HG03103 (cell line): ENCODE measurements around the gene ALDH3A2.

Source experiments
- ATAC-seq: cut with Tn5 transposase; IDR thresholded peaks from one replicate; pipeline ENCODE4 v1.9.1; 2021; ENCODE audit warnings: low read depth; ENCODE audit not compliant: unreplicated experiment

Gene ALDH3A2

DNA sequence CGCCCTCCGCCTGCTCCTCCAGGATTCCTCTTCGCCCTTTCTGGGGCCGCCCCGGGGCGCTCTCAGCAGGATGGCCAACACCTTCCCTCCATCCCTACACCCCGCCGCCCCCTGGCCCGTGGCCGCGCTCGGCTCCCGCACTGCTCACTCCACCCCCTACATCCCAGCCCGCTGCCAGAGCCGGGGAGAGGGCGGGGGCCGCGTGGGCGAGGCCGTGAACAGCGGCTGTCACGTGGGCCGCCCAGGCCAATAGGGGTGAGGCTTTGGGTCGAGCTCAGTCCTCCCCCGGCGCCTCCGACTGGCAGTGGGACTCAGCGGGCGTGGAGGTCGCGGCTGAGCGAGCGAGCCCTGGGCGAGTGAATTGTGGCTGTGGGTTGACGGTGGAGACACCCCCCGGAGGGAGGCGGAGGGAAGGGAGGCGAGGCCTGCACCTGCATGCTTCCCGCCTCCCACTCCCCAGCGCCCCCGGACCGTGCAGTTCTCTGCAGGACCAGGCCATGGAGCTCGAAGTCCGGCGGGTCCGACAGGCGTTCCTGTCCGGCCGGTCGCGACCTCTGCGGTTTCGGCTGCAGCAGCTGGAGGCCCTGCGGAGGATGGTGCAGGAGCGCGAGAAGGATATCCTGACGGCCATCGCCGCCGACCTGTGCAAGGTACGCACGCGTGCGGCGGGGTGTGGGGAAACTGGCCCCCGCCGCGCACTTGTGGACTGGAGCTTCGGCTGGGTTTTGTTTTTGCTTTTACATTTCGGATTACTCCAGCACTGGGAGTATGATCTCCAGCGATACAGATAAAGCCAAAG lies at the start of gene ALDH3A2:
TSS of gene ALDH3A2 (plus strand) at position 277 of the 799 bp plus-strand sequence. CDS start at position 498, 221 bp downstream.
- ATAC-seq: peak; percentile 87

DNA sequence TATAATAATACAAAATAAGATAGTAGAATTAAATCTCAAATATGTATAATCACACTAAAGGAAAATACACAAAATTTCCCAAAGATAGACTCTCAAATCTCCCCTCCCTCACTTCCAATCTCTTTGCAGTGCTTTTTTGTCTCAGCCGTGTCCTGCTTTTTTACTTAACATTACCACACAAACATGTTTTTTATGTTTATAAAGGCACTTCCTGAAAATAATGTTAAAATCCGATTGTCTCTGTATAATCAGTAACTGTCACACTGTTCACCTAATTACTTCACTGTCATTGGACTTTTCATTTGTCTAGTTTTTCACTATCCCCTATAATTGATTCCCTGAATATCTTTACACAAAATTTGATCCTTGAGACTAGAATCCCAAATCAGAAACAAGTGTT lies 38.2 kb upstream of the ALDH3A2 start:
- ATAC-seq: no peak

DNA sequence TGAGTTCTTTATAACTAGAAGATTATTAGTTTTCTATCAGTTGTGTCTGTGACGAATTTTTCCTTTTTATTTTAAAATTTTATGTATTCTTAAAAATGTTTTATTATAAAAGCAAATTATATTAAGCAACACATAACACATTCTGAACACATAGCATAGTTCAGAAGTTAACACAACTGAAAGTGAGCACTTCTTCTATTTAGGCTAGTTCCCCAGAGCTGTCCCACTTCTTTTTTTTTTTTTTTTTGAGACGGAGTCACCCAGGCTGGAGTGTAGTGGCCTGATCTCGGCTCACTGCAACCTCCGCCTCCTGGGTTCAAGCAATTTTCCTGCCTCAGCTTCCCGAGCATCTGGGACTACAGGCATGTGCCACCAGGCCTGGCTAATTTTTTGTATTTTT lies 37.7 kb upstream of the ALDH3A2 start:
- ATAC-seq: no peak

DNA sequence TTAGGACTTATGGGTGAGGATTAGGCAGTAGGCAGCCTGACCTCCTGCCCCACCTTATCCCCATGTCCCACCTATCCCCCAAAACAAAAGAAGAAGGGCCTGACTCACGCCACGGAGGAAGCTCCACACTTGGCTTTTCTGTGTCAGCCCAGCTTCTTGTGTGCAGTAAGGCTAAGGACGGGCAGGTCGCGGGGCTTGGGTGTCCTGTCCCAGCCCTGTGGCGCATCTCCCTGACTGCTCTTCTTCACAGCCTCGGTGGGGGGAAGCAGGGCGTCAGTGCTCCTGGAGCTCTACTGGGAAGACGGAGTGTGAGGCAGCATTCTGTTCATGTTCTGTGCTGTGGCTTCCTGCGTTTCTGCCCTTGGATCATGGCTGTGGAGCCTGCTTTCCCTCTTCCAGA lies 34.6 kb upstream of the ALDH3A2 start:
- no peak for ATAC-seq

DNA sequence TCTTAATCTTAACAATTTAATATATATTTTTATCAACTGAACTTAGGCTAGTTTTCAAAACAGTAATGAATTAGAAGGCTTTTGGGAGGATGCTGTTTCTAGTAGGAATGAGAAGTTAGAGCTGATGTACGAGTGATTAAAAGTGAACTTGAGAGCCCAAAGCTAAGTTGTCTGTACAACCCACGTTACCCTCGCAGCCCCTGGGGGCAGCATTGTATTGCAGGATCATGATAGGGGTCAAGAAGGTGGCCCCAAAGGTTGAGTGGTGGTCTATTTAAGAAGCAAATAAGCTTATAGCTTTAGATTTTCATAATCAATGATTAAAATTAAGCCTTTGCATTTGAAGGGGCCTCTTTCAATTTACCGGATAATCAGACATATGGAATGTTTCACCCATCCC lies 33.7 kb upstream of the ALDH3A2 start:
- no peak for ATAC-seq

DNA sequence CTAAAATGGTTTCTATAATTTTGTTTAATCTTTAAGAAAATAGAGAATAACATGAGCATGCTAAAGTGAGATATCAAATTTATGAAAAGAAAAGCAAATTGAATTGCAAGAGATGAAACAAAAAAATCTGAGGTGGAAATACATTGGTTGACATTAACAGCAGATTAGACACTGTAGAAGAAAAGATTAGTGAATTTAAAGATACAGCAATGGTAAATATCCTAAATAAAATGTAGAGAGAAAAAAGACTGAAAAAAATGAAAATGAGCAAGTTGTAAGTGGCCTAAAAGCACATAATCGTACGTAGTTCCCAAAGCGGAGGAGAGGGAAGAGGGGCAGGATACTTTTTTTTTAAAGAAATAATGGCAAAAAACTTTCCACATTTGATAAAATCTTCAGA lies 30.5 kb upstream of the ALDH3A2 start:
- ATAC-seq: no peak

DNA sequence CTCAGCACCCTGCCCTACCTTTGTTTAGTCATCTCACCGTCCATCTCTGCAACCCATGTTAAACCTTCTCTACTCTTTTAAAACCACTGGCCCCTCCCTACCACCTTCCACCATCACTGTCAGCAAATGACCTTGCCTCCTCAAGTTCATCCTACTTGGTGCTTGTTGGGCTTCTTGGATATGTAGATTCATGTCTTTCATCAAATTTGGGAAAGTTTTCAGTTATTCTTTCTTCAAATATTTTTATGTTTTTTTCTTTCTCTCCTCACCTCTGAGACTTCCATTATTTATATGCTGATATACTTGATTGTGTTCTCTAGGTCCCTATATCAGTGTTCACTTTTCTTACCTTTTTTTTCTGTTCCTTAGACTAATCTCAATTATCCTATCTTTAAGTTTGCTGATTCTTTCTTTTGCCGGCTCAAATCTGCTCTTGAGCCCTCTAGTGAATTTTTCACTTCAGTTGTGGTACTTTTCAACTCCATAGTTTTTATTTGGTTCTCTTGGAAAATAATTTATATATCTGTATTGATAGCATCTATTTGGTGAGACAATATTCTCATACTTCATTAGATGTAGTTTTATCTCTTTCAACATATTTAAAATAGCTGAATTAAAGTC lies 28.7 kb upstream of the ALDH3A2 start:
- ATAC-seq: no peak

DNA sequence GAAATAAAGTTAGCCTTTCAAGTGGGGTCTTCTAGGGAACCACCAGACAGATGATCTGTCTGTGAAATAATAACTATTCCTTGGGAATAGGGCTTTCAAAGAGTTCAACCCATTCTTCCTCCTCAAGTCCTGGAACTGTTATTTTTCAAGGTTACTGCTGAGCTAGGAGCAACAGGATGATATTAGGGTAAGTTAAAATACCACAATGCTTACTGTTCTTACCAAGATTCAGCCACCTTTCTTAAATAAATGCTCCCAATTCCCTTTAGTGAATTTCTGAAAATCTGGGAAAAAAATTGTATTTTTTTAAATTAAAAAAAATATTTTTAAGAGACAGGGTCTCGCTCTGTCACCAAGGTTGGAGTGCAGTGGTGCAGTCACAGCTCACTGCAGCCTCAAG lies 26.9 kb upstream of the ALDH3A2 start:
- ATAC-seq: no peak

DNA sequence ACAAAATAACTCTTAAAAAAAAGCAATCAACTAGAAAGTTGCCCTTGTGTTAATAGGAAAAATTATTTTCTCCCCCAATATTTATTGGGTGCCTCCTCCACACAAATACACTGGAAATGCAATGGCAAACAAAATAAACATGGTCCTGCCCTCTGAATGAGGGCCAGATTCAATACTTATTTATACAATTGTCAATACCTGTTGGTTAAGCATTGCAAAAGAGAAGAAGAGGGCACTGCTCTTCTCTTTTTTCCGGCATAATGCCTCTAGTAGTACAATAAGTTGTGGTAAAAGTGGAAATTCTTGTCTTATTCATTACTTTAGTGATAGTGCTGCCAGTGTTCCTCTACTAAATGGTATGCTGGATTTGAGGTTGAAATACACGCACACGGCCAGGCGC lies 22.5 kb upstream of the ALDH3A2 start:
- ATAC-seq: no peak

DNA sequence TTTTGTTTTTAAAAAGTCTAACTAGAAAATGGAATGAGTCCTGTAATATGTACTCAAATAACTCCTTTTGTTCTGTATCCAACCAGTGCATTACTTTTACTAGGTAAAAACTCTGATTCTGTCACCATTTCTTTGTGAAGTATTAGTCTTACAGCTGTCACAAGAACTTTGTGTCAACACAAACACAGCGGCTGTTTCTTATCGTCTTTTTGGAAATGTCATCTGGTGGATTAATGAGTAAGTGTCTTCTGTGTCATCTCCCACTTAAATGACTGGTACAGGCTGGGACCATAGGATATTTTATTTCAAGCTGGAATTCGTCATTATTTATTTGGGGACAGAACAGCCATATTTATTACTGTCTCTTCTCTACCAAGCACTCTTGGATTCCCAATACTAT lies 19.1 kb upstream of the ALDH3A2 start:
- no peak for ATAC-seq

DNA sequence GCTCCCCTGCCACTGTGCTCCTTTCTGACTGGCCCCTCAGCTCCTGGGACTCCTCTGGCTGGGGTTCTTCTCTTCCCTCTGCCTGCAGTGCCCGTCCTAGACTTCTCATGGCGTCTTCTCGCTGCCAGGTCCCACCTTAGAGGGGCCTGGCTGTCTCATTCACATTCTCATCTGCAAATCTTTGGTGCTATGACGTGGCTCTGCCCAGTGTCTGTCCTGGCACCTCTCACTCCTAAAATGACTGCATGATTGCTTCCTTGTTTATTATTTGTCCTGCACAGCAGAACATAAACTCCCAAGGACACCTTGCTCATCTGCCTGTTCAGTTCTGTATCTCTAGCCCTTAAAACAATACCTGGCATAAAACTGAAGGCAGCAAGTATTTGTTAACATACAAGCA lies 18.5 kb upstream of the ALDH3A2 start:
- no peak for ATAC-seq

DNA sequence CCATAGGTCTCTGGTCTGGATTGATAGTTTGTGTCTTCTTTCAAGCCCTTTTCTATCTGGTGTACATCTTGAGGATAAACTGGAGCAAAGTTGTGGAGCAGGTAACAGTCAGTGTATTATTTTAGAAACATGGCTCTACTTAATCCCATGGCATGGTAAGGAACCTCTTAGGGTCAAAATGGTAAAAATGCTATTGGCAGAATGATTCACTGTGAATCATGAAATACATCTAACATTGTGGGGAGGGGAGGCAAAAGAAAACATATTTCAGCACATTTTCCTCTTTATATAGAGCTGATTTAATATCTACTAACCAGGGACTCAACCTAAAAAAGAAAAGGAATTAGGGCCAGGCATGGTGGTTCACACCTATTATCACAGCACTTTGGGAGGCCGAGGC lies 17.9 kb upstream of the ALDH3A2 start:
- ATAC-seq: no peak

DNA sequence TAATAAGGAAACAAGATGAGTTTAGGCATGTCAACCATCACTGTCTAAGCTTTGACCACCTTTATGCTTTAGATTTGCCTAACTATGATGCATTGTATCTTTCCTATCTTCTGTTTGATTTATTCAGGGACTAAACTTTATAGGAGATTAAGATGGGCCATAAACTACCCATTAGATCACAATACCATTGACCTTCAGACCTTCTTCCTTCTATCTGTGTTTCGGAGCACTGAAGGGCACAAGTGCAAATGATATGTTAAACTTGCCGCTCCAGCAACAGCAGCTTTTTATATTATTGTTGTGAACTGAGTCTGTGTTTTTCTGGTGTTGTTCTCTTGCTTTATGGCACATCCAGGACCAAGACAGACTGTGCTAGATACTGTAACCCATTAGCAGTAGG lies 16.6 kb upstream of the ALDH3A2 start:
- no peak for ATAC-seq

DNA sequence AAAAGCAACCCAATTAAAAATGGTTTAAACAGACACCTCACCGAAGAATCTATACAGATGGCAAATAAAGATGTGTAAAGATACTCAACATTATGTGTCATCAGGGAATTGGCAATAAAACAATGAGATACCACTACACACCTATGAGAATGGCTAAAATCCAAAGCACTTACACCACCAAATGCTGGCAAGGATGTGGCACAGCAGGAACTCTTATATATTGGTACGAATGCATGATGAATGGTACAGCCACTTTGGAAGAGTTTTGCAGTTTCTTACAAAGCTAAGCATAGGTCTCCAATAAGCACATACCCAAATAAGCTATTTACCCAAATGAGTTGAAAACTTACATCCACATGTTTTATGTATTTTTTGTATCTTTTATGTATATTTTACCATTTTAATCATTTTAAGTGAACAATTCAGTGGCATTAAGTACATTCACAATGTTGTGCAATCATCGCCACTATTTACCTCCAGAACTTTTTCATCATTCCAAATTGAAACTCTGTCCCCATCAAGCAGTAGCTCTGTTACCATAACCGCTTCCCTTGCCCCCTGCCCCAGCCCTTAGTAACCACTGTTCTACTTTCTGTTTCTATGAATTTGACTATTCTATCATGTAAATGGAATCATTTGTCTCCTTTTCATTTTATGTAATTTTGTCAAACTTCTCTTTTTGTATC lies 6.7 kb upstream of the ALDH3A2 start:
- no peak for ATAC-seq

DNA sequence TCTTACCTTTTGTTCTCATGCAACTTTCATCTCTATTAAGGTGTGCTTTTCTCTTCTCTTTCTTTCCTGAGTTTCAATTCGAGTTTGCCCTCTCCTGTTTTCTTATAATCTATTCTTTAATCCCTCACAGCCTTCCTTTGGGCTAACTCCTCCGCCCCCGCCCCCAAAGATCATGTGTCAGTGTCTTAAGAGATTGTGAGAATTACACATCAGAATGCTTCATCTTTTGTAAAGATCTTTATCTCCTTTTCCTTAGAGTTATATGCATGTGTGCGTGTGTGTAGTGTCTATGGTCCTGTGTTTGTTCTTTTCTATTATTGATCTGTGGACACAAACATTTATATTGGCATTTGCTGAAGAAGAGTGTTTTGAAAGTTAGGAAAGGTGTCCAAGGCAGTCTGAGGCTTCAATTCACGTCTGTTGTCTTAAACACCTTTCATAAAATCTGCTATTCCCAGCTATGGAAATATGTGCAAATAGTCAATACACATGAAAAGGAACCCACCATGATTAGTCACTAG lies 6.1 kb upstream of the ALDH3A2 start:
- ATAC-seq: no peak

DNA sequence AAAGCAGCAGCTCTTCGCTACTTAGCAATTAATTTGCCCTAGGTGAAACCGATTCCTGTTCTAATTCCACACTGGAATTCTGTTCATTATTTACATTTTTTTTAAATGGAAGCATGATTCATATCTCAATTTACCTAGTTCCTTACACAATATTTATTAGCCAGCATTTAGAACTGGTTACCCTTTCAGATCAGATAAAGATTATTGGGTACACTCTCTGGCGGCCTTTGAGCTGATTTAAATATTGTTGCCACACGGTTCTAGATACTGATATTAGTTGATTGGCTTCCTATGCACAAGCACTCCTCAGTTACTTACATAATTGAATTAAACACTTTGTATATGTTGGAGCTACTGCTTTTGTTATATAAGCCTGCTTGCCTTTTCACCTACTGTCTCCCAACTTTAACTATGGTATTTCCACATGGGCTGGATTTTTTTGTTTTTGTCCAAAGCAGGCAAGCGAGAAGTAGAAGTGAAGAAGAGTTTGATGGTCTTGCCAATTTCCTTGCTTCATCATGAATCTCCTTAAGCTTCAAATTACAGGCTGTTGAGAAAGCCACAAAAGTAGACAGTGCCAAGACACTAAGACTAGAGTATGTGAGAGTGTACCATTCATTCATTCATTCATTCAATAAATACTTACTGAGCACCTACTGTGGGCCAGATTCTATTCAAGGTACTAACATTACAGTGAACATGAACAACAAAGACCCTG lies 3.9 kb upstream of the ALDH3A2 start:
- no peak for ATAC-seq

DNA sequence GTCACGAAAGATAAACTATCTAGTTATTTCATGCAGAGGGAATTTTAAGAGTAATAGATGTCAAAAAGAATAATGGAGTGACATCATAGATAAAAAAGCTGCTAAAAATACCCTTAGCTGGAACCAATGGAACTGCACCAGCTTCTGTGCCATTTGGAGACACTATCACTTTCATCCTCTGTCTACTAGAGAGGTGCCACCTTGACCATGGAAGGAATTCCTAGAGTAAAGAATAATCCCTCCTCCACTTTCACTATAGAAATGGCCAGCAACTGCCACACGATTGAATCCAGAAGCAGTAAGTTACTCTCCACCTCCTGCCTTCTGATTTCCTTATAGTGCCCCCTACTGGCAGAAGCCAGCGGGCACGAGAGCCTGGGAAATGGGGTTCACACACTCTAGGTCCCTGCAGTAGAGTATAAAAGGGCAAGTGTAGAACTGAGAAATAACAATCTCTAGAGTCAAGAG lies 2.8 kb upstream of the ALDH3A2 start:
- ATAC-seq: no peak

DNA sequence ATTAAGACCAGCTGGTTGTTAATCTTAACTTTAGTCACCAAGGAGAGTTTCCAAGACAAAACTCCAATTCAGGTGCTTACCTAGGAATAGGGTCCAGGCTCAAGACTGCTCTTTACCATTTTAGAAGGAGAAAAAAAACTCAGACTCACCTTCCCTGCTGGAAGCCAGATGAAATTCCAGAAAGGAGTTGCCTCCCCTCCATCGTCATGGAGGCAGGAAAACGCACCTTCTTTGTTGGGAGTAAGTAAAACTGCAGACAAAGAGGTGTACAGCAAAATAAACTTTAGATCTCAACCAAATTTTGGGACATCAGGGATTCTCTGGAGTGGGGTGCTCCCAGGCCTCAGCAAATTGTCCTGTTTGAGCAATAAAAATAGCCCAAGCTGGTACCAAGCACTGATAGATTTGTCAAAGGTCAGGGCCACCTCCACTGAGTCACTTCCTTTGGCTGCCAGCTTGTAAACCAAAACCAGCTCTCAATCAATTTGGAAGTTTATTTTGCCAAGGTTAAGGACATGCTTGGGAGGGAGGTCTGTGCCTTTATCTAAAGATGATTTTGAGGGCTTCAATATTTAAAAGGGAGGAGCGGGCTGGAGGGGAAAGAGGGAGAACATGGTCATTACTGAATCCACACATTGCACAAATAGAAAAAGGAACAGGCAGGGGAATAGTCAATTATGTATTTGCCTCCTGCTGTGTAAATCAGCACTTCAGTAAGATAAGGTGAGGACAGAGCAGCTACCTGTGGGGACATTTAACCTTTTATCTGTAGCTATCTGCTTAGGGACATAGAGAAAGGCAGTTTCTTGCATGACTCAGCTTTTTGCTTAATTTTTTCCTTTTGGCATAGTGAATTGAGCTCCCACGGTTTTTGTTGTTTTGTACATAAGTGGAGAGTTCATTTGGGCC lies 1.5 kb upstream of the ALDH3A2 start:
- no peak for ATAC-seq

DNA sequence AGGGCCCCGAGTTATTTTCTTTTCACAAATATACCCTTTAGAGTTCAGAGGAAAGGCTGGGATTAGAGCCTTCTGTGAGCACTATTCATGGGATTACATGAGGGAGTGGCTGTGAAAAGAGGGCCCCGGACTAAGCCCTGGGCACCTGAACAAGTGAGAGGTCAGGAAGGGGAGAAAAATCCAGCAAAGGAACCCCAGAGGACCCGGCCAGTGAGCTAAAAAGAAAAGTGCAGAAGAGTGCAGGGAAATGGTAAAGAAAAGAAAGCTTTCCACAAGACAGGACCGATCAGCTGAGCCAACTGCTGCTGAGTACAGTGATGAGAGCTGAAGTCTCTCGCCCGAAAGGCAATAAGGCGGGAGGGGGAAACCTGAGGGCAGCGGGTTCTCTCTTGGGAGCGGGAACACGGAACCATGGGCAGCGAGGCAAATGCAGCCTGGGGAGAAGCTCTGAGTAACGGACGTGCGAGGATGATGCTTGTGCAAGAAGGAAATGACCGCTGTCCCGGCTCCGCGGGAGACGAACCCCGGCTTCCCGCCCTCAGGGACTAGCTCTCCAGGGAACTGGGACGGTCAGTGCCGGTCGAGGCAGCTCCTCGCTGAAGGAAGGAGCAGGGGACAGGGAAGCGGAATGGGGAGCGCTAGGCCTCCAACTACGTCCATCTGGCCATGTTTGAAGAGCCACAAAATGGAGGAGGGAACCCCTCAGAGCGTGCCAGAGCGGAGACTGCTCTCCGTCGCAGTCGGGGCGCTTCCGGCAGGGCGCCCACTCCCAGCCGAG lies 665 bp upstream of the ALDH3A2 start:
- no peak for ATAC-seq
